Suppressor macrophage (primary cell): ENCODE results near the gene SMIM27.

Experiments used
- DNase-seq, 4 experiments: peaks; one replicate each; pipeline ENCODE4 v3.0.0-alpha.2; 2020 to 2022

SMIM27 gene

DNA sequence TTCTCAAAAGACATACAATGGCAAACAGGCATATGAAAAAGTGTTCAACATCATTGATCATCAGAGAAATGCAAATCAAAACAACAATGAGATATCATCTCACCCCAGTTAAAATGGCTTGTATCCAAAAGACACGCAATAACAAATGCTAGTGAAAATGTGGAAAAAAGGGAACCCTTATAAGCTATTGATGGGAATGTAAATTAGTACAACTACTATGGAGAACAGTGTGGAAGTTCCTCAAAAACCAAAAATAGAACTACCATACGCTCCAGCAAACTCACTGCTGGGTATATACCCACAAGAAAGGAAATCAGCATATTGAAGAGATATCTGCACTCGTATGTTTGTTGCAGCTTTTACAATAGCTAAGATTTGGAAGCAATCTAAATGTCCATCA is 46.9 kb downstream of the SMIM27 start:
- DNase-seq = peak; percentile 24 to 64 (median 44)
